GM19035 (cell line): ENCODE results near the gene RPSA.
"Not testable (repeated sequence)": the region's sequence is repeated elsewhere in the genome, so short reads cannot be mapped to it uniquely, and the experiment has no call there.

Source experiments
- ATAC-seq: cut with Tn5 transposase; IDR thresholded peaks from one replicate; pipeline ENCODE4 v1.9.1; 2021; ENCODE audit not compliant: unreplicated experiment

RPSA gene

DNA sequence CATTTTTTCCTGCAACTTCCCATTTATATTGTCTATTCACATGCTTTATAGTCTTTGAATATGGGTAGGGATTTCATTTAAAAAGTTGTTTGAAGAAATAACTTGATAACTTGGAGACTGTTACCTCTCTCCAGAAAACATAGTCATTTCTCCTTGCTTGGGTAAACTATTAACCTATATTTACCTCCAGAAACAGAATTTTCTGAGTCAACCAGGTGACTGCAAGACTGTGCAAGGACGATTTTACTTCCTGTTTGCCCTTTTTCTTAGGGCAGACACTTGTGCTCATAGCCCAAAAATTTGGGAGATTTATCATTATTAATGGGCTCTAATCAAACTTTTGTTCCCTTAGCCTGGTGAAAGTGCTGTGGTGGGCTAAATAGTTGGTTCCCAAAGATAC lies 46.6 kb downstream of the RPSA start:
- ATAC-seq, result no peak

DNA sequence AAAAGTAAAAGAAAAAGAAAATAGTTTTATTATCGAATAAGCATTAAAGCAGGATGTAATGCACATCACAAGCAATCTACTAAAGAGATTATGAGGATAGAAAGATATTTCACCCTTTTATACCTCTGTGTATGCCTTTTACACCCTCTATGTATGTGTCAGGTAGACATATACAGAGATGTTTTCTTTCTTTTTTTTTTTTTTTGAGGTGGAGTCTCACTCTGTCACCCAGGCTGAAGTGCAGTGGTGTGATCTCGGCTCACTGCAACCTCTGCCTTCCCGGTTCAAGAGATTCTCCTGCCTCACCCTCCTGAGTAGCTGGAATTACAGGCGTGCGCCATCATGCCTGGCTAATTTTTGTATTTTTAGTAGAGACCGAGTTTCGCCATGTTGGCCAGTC lies 47.4 kb downstream of the RPSA start:
- ATAC-seq, result not testable (repeated sequence)

- ATAC-seq, result no peak
These were observed 48.2 kb downstream of the RPSA start for GRCh38 chr3:39454591-39455217.

GRCh38 chr3:39456159-39456558 lies 49.6 kb downstream of the RPSA start:
- no peak for ATAC-seq

DNA sequence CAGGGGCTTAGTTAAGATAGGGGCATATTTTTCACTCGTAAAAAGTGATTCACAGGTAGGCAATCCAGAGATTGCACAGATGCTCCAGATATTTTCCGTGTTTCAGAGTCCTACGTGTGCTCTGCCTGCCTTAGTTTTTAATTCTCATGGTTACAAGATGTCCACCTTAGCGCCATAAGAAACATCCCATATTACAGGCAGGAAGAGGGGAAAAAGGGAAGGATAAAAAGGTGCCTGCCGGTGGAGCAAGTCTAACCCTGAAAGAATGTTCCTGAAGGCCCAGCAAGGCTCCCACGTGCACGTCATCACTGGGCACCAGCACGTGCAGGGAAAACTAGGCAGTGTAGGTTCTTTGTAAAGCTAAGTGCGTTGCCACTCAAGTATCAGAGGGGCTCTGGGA lies 50.8 kb downstream of the RPSA start:
- no peak for ATAC-seq

DNA sequence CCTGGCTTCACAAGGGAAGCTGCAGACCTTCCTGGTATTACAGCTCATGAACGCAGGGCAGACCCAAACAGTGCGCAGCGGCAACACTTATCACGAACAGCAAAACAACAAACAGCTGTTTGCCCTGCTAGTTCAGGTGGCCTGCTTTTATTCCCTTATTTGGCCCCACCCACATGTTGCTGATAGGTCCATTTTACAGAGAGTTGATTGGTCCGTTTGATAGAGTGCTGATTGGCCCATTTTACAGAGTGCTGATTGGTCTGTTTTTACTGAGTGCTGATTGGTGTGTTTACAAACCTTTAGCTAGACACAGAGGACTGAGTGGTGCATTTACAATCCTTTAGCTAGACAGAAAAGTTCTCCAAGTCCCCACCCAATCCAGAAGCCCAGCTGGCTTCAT lies 52.1 kb downstream of the RPSA start:
- ATAC-seq, result not testable (repeated sequence)

- ATAC-seq, result no peak
These were observed 54.2 kb downstream of the RPSA start for GRCh38 chr3:39460677-39461076.
